ENCODE measurements around the gene DHRS7C.

DNA sequence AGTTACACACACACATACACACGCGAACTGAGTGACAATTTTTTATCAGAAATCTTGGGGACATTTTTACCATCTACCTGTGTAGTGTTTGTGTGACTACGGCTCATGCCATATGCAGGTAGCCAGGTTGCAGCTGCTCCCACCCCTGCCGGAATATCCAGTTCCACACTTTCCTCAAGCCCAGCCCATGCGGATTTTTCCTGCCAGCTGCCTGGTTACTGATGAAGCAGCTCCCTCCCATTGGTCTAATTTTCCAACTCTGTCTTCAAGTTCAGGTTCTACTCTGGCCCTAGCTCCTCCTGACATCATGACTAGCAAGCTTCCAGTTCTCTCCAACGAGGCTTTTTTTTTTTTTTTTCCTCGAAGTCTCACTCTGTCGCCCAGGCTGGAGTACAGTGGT, 25.7 kb upstream of the DHRS7C start:
- TF ChIP-seq, protein P1, sequence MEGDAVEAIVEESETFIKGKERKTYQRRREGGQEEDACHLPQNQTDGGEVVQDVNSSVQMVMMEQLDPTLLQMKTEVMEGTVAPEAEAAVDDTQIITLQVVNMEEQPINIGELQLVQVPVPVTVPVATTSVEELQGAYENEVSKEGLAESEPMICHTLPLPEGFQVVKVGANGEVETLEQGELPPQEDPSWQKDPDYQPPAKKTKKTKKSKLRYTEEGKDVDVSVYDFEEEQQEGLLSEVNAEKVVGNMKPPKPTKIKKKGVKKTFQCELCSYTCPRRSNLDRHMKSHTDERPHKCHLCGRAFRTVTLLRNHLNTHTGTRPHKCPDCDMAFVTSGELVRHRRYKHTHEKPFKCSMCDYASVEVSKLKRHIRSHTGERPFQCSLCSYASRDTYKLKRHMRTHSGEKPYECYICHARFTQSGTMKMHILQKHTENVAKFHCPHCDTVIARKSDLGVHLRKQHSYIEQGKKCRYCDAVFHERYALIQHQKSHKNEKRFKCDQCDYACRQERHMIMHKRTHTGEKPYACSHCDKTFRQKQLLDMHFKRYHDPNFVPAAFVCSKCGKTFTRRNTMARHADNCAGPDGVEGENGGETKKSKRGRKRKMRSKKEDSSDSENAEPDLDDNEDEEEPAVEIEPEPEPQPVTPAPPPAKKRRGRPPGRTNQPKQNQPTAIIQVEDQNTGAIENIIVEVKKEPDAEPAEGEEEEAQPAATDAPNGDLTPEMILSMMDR (IDR thresholded peaks at IDR 0.05): no peak
- no peak for TF ChIP-seq POLR2A (IDR thresholded peaks at IDR 0.05)

Measured in heart left ventricle (tissue), 13 donors.